ENCODE results near the gene OLR1.

- TF ChIP-seq CTCF (IDR thresholded peaks at IDR 0.05) (no peak), POLR2A (IDR thresholded peaks at IDR 0.05) (no peak)
These were observed 2.8 kb downstream of the OLR1 start for GRCh38 chr12:10169104-10169503.
